CD4-positive, alpha-beta memory T cell (primary cell): ENCODE results near the gene SMDT1. TPM values are rescaled to one million over a fixed set of nuclear protein-coding genes. Genes with fewer than 3 reads are reported as not detected.

Source experiments
- CTCF ChIA-PET: fragments of 350-600 bp; sonication (Branson Sonifier 250); formaldehyde crosslinking; loops from one replicate; lab custom pipeline; 2021; ENCODE audit warnings: inconsistent platforms; ENCODE audit not compliant: partially characterized antibody; lab: Charles Lee
- POLR2A ChIA-PET: fragments of 350-600 bp; sonication (Branson Sonifier 250); formaldehyde crosslinking; loops from one replicate; lab custom pipeline; 2021; ENCODE audit not compliant: partially characterized antibody; lab: Charles Lee
- DNase-seq, 5 donors: peaks; one replicate each; pipeline versions ENCODE4 v3.0.0 to v3.0.0-alpha.2; 2020 to 2022; ENCODE audit warnings: mixed read lengths in 1 of 5
- H3K27ac ChIP-seq: one replicate; pipeline ENCODE4 v1.7.0; 2013; ENCODE audit warnings: low read depth, low read length
- H3K27me3 ChIP-seq: 2 replicates; pipeline ENCODE4 v1.7.0; 2013; ENCODE audit warnings: mild to moderate bottlenecking, low read length, moderate library complexity; ENCODE audit not compliant: insufficient read depth
- H3K36me3 ChIP-seq: 2 replicates; pipeline ENCODE4 v1.7.0; 2013; ENCODE audit warnings: mild to moderate bottlenecking, low read length, moderate library complexity; ENCODE audit not compliant: insufficient read depth
- H3K4me1 ChIP-seq: 2 replicates; pipeline ENCODE4 v1.7.0; 2013; ENCODE audit warnings: mild to moderate bottlenecking, low read length, moderate library complexity; ENCODE audit not compliant: insufficient read depth
- H3K4me3 ChIP-seq, 2 donors: one replicate each; pipeline ENCODE4 v1.7.0; 2013; ENCODE audit warnings: low read length in 2 of 2, mild to moderate bottlenecking in 1 of 2
- H3K9me3 ChIP-seq, 2 donors: one replicate each; pipeline ENCODE4 v1.7.0; 2013; ENCODE audit warnings: low read length in 2 of 2, control low read depth in 1 of 2; ENCODE audit not compliant: control insufficient read depth in 1 of 2
- H3K27ac Mint-ChIP-seq, 7 donors: one replicate each; pipeline ENCODE4 v1.8.0; 2020 to 2021; ENCODE audit warnings: mixed read lengths in 7 of 7, mild to moderate bottlenecking in 6 of 7, inconsistent platforms in 3 of 7, moderate library complexity in 3 of 7
- H3K27me3 Mint-ChIP-seq, 2 donors: one replicate each; pipeline ENCODE4 v1.8.0; 2020 to 2021; ENCODE audit warnings: mixed read lengths in 2 of 2
- H3K36me3 Mint-ChIP-seq, 2 donors: one replicate each; pipeline ENCODE4 v1.8.0; 2020 to 2021; ENCODE audit warnings: mixed read lengths in 2 of 2, inconsistent platforms in 1 of 2, mild to moderate bottlenecking in 1 of 2
- H3K4me1 Mint-ChIP-seq, 4 donors: one replicate each; pipeline ENCODE4 v1.8.0; 2020 to 2021; ENCODE audit warnings: mixed read lengths in 4 of 4, mild to moderate bottlenecking in 1 of 4
- H3K4me3 Mint-ChIP-seq, 8 donors: one replicate each; pipeline ENCODE4 v1.8.0; 2020 to 2021; ENCODE audit warnings: mixed read lengths in 8 of 8, mild to moderate bottlenecking in 7 of 8, moderate library complexity in 6 of 8, inconsistent platforms in 3 of 8
- H3K9me3 Mint-ChIP-seq, 8 donors: one replicate each; pipeline ENCODE4 v1.8.0; 2020 to 2021; ENCODE audit warnings: mixed read lengths in 8 of 8, mild to moderate bottlenecking in 5 of 8, inconsistent platforms in 3 of 8, moderate library complexity in 1 of 8
- intact Hi-C: fragments of 100-400 bp; cut with micrococcal nuclease; formaldehyde crosslinking; loops from one replicate; pipeline ENCODE4 v1.15.1; 2023
- polyA plus RNA-seq, 2 donors: library from polyadenylated mRNA; unstranded; fragments of 300-500 nt; fragmentation: Illumina TruSeq; gene quantifications; one replicate each; pipeline ENCODE4 v1.2.3, GENCODE V29; 2021
- total RNA-seq, 2 experiments: library from RNA; stranded (reverse); gene quantifications; one replicate each; pipeline ENCODE4 v1.2.3, GENCODE V29; 2021

The SMDT1 gene
- total RNA-seq (100 to 1,000 TPM; 101 to 105 TPM), polyA plus RNA-seq (100 to 1,000 TPM; 172 to 279 TPM)

GRCh38 chr22:42079319-42080251 lies at the start of gene SMDT1:
TSS of gene SMDT1 (plus strand) at chr22:42079700. CDS start at chr22:42079769, 69 bp downstream.
- H3K27me3 ChIP-seq: no peaks in the 10 kb centered on the region
- Mint-ChIP-seq H3K4me1 (peaks cover 19 to 58% (median 38%) of the 10 kb centered on the region in 4 donors), H3K36me3 (peaks cover 19 to 27% of the 10 kb centered on the region in 2 donors), H3K4me3 (peak within 1 kb of the TSS; percentile 88 to 98 (median 96)), H3K9me3 (no peaks in the 10 kb centered on the region), H3K27ac (peak within 1 kb of the TSS; percentile 93 to 100 (median 99)), H3K27me3 (no peaks in the 10 kb centered on the region)
- H3K4me3 ChIP-seq: peak within 1 kb of the TSS; percentile 70 to 78
- H3K9me3 ChIP-seq: no peaks in the 10 kb centered on the region
- peaks cover 19% of the 10 kb centered on the region for H3K36me3 ChIP-seq
- peak within 1 kb of the TSS; percentile 97 for H3K27ac ChIP-seq
- CTCF ChIA-PET: interaction anchor here (0.6 to 5.6 kb wide), 3 partner anchors 10 to 359 kb away, joined by 3 to 48 read pairs (median 8); partner anchors contain the start of gene NDUFA6
- peaks cover 38% of the 10 kb centered on the region for H3K4me1 ChIP-seq
- peak; percentile 98 to 99 (median 99) for DNase-seq
- intact Hi-C loops: loop anchor here (1.0 to 10.0 kb wide), 5 partner anchors 9 to 535 kb away; partner anchors contain the start of genes NAGA, NDUFA6, POLDIP3 and SNU13
- POLR2A ChIA-PET: interaction anchor here (0.6 to 4.4 kb wide), 42 partner anchors 9 to 634 kb away, joined by 3 to 208 read pairs (median 5); partner anchors contain the start of genes CCDC134, CENPM, DESI1 and NAGA

- peaks cover 0 to 24% (median 7%) of the 10 kb centered on the region in 8 donors for H3K9me3 Mint-ChIP-seq
- Histone ChIP-seq H3K27ac (no peak overlapping the region), H3K4me1 (peaks cover 11% of the 10 kb centered on the region), H3K27me3 (no peaks in the 10 kb centered on the region), H3K36me3 (no peaks in the 10 kb centered on the region), H3K4me3 (no peak overlapping the region), H3K9me3 (no peaks in the 10 kb centered on the region)
- H3K4me1 Mint-ChIP-seq: peaks cover 3 to 15% (median 7%) of the 10 kb centered on the region in 4 donors
- H3K27ac Mint-ChIP-seq: peak overlapping the region in 1 of 7 donors; percentile 57
- intact Hi-C loops: no loop called here
- DNase-seq: no peak
- ChIA-PET CTCF (interaction anchor here (1.1 kb wide), 1 partner anchor 58 kb away, joined by 3 read pairs; no protein-coding TSS in a partner anchor), POLR2A (no interaction called here)
- H3K36me3 Mint-ChIP-seq: peaks cover 7 to 13% of the 10 kb centered on the region in 2 donors
- no peak overlapping the region for H3K4me3 Mint-ChIP-seq
- H3K27me3 Mint-ChIP-seq: no peaks in the 10 kb centered on the region
Measured at GRCh38 chr22:42033263-42034181, 46.0 kb upstream of the SMDT1 start.

GRCh38 chr22:42035256-42035655 lies 44.2 kb upstream of the SMDT1 start:
- no peaks in the 10 kb centered on the region for H3K9me3 ChIP-seq
- no peak overlapping the region for H3K4me3 ChIP-seq
- Mint-ChIP-seq H3K9me3 (peaks cover 0 to 24% (median 7%) of the 10 kb centered on the region in 8 donors), H3K4me3 (no peak overlapping the region), H3K4me1 (peaks cover 4 to 15% (median 7%) of the 10 kb centered on the region in 4 donors), H3K36me3 (peaks cover 7 to 13% of the 10 kb centered on the region in 2 donors), H3K27ac (no peak overlapping the region), H3K27me3 (no peaks in the 10 kb centered on the region)
- POLR2A ChIA-PET: no interaction called here
- H3K4me1 ChIP-seq: peaks cover 11% of the 10 kb centered on the region
- DNase-seq: no peak
- CTCF ChIA-PET: no interaction called here
- intact Hi-C loops: no loop called here
- H3K36me3 ChIP-seq: no peaks in the 10 kb centered on the region
- no peaks in the 10 kb centered on the region for H3K27me3 ChIP-seq
- no peak overlapping the region for H3K27ac ChIP-seq

GRCh38 chr22:42039271-42039670 lies 40.2 kb upstream of the SMDT1 start:
- H3K9me3 ChIP-seq: peaks cover 0 to 7% of the 10 kb centered on the region in 2 donors

GRCh38 chr22:42041784-42042183 lies 37.7 kb upstream of the SMDT1 start:
- POLR2A ChIA-PET: no interaction called here

More at GRCh38 chr22:42039271-42039670, 40.2 kb upstream of the SMDT1 start:
- ChIA-PET POLR2A (no interaction called here), CTCF (no interaction called here)
- Histone ChIP-seq H3K4me3 (no peak overlapping the region), H3K27me3 (no peaks in the 10 kb centered on the region), H3K36me3 (no peaks in the 10 kb centered on the region), H3K4me1 (no peaks in the 10 kb centered on the region), H3K27ac (no peak overlapping the region)
- intact Hi-C loops: no loop called here
- Mint-ChIP-seq H3K4me1 (peaks cover 0 to 1% (median 0%) of the 10 kb centered on the region in 4 donors), H3K27ac (peak overlapping the region in 1 of 7 donors; percentile 61), H3K9me3 (peaks cover 0 to 30% (median 18%) of the 10 kb centered on the region in 8 donors), H3K36me3 (peaks cover 5 to 13% of the 10 kb centered on the region in 2 donors), H3K4me3 (no peak overlapping the region), H3K27me3 (no peaks in the 10 kb centered on the region)
- DNase-seq: no peak

GRCh38 chr22:42050641-42051180 lies 28.8 kb upstream of the SMDT1 start:
- Mint-ChIP-seq H3K27me3 (no peaks in the 10 kb centered on the region), H3K27ac (no peak overlapping the region), H3K4me1 (no peaks in the 10 kb centered on the region), H3K9me3 (no peaks in the 10 kb centered on the region), H3K36me3 (no peaks in the 10 kb centered on the region), H3K4me3 (no peak overlapping the region)
- H3K27ac ChIP-seq: no peak overlapping the region
- no peaks in the 10 kb centered on the region for H3K9me3 ChIP-seq
- no peaks in the 10 kb centered on the region for H3K4me1 ChIP-seq
- CTCF ChIA-PET: no interaction called here
- H3K36me3 ChIP-seq: no peaks in the 10 kb centered on the region
- POLR2A ChIA-PET: no interaction called here
- intact Hi-C loops: no loop called here
- no peak overlapping the region for H3K4me3 ChIP-seq
- H3K27me3 ChIP-seq: no peaks in the 10 kb centered on the region
- no peak for DNase-seq

More at GRCh38 chr22:42041784-42042183, 37.7 kb upstream of the SMDT1 start:
- no peak for DNase-seq
- Histone ChIP-seq H3K36me3 (no peaks in the 10 kb centered on the region), H3K4me1 (no peaks in the 10 kb centered on the region), H3K27ac (no peak overlapping the region), H3K4me3 (no peak overlapping the region), H3K9me3 (peaks cover 0 to 7% of the 10 kb centered on the region in 2 donors), H3K27me3 (no peaks in the 10 kb centered on the region)
- intact Hi-C loops: no loop called here
- Mint-ChIP-seq H3K36me3 (peaks cover under 1 to 5% of the 10 kb centered on the region in 2 donors), H3K9me3 (peaks cover 0 to 18% (median 16%) of the 10 kb centered on the region in 8 donors), H3K4me3 (no peak overlapping the region), H3K27me3 (no peaks in the 10 kb centered on the region), H3K4me1 (peaks cover 0 to 1% (median 0%) of the 10 kb centered on the region in 4 donors), H3K27ac (peak overlapping the region in 1 of 7 donors; percentile 47)
- CTCF ChIA-PET: interaction anchor here (0.7 to 1.4 kb wide), 2 partner anchors 260 to 403 kb away, joined by 3 read pairs; no protein-coding TSS in a partner anchor
